Smooth muscle cell (in vitro differentiated cells): ENCODE results near the gene CNTN6. TPM values are rescaled to one million over a fixed set of nuclear protein-coding genes. Genes with fewer than 3 reads are reported as not detected.
"Not testable (repeated sequence)": the region's sequence is repeated elsewhere in the genome, so short reads cannot be mapped to it uniquely, and the experiment has no call there.

Experiments
- DNase-seq: peaks from one replicate; lab custom pipeline; 2025; ENCODE audit not compliant: unreplicated experiment; lab: John Stamatoyannopoulos, UW
- H2AFZ ChIP-seq: fragments of 200-600 bp; sonication (generic); 2 replicates; pipeline ENCODE4 v1.6.0; 2016; ENCODE audit warnings: antibody characterized with exemption, low read depth, mild to moderate bottlenecking
- H3F3A ChIP-seq: fragments of 200-600 bp; sonication (generic); 2 replicates; pipeline ENCODE4 v1.6.0; 2017; ENCODE audit warnings: antibody characterized with exemption, low read depth
- H3K27ac ChIP-seq: fragments of 200-600 bp; sonication (generic); 2 replicates; pipeline ENCODE4 v1.5.1; 2016; ENCODE audit warnings: low read depth, mild to moderate bottlenecking
- H3K27me3 ChIP-seq: fragments of 200-600 bp; sonication (generic); 2 replicates; pipeline ENCODE4 v1.6.1; 2016; ENCODE audit warnings: low read depth, mild to moderate bottlenecking
- H3K36me3 ChIP-seq: fragments of 200-600 bp; sonication (generic); 2 replicates; pipeline ENCODE4 v1.5.1; 2016; ENCODE audit warnings: low read depth
- H3K4me1 ChIP-seq: fragments of 200-600 bp; sonication (generic); 2 replicates; pipeline ENCODE4 v1.5.1; 2016; ENCODE audit warnings: low read depth
- H3K4me2 ChIP-seq: fragments of 200-600 bp; sonication (generic); 2 replicates; pipeline ENCODE4 v1.6.0; 2016; ENCODE audit warnings: mild to moderate bottlenecking
- H3K4me3 ChIP-seq: fragments of 200-600 bp; sonication (generic); 2 replicates; pipeline ENCODE4 v1.5.1; 2016; ENCODE audit warnings: mild to moderate bottlenecking
- H3K79me2 ChIP-seq: fragments of 200-600 bp; sonication (generic); 2 replicates; pipeline ENCODE4 v1.6.0; 2016; ENCODE audit warnings: low read depth, mild to moderate bottlenecking
- H3K9ac ChIP-seq: fragments of 200-600 bp; sonication (generic); 2 replicates; pipeline ENCODE4 v1.6.0; 2016; ENCODE audit warnings: low read depth
- H3K9me3 ChIP-seq: fragments of 200-600 bp; sonication (generic); replicated peaks from 2 replicates; pipeline ENCODE4 v1.5.1; 2016; ENCODE audit warnings: low read depth
- H4K20me1 ChIP-seq: fragments of 200-600 bp; sonication (generic); 2 replicates; pipeline ENCODE4 v1.6.0; 2016; ENCODE audit warnings: low read depth
- CTCF ChIP-seq: fragments of 200-600 bp; sonication (generic); IDR thresholded peaks from 2 replicates; pipeline ENCODE4 v1.5.1; 2017; ENCODE audit warnings: borderline replicate concordance, mild to moderate bottlenecking, antibody characterized with exemption; ENCODE audit not compliant: insufficient read depth, poor library complexity, severe bottlenecking
- WGBS: methylation state at CpG from one replicate; pipeline ENCODE4 v1.1.7; 2016; ENCODE audit warnings: low lambda C conversion rate; 5-methylcytosine and 5-hydroxymethylcytosine counted together
- polyA plus RNA-seq: library from polyadenylated mRNA; unstranded; fragments of >200 nt; fragmentation: Nextera tagmentation; extraction: Ambion mirVana; gene quantifications from 2 replicates; pipeline ENCODE4 v1.2.1, GENCODE V29; 2016
- total RNA-seq: library from RNA; depleted of rRNA; stranded (reverse); fragments of >200 nt; gene quantifications from 2 replicates; pipeline ENCODE4 v1.2.3, GENCODE V29; 2014

The CNTN6 gene
- total and polyA plus RNA-seq, 2 experiments from 2014 or later, result 8.1 to 11.1 TPM

GRCh38 chr3:1381647-1382036, 288.8 kb downstream of the CNTN6 start:
- Histone ChIP-seq H2AFZ (no peak overlapping the region), H3K79me2 (no peaks in the 10 kb centered on the region), H3K9me3 (no peaks in the 10 kb centered on the region), H3K4me3 (no peak overlapping the region), H3K27me3 (no peaks in the 10 kb centered on the region), H4K20me1 (no peaks in the 10 kb centered on the region), H3K4me2 (no peak overlapping the region), H3K27ac (no peak overlapping the region), H3K4me1 (no peaks in the 10 kb centered on the region), H3F3A (no peaks in the 10 kb centered on the region), H3K9ac (no peak overlapping the region), H3K36me3 (no peaks in the 10 kb centered on the region)
- no peak for DNase-seq
- TF ChIP-seq CTCF, result no peak
- 68% methylated on average over 5 of the region's 5 CpGs for WGBS

DNA sequence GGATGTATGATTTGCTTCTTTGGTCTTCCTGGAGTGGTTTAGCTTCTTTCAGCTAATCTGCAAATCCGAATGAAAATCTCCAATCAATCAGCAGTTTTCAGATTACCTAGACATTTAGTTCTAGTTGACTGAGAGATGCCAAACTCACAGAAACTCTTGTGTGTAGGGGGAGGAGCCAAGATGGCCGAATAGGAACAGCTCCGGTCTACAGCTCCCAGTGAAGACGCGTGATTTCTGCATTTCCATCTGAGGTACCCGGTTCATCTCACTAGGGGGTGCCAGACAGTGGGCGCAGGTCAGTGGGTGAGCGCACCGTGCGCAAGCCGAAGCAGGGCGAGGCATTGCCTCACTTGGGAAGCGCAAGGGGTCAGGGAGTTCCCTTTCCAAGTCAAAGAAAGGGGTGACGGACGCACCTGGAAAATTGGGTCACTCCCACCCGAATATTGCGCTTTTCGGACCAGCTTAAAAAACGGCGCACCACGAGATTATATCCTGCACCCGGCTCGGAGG, 294.6 kb downstream of the CNTN6 start:
- H2AFZ ChIP-seq, H3K27ac ChIP-seq, H3F3A ChIP-seq, H3K36me3 ChIP-seq, H4K20me1 ChIP-seq, H3K4me1 ChIP-seq, DNase-seq, H3K9me3 ChIP-seq, H3K4me2 ChIP-seq, H3K4me3 ChIP-seq, H3K79me2 ChIP-seq, H3K9ac ChIP-seq, H3K27me3 ChIP-seq: not testable (repeated sequence)
- WGBS, result 94% methylated on average over 23 of the region's 23 CpGs

DNA sequence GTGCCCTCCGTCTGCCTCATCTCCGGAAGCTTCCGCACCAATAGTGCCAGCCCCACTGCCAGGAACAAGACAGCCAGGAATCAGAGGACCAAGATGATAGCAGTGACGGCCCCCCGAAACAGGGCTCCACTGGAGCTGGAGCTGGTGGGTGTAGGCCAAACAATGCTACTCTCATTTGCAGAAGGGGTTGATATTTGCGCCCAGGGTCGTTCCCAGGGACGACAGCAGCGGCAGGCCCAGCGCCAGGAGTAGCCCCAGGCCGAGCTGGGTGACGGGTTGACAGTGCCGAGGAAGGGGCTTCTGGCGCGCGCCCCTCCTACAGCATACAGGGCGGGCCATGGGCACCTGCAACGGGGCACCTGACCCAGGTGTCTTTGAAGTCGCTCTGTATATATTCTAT, 301.4 kb downstream of the CNTN6 start:
- no peak overlapping the region for H3K4me2 ChIP-seq
- no peaks in the 10 kb centered on the region for H4K20me1 ChIP-seq
- no peaks in the 10 kb centered on the region for H3K27me3 ChIP-seq
- H3K4me1 ChIP-seq, result no peaks in the 10 kb centered on the region
- no peak overlapping the region for H3K4me3 ChIP-seq
- H3K9ac ChIP-seq, result no peak overlapping the region
- no peak overlapping the region for H3K27ac ChIP-seq
- no peaks in the 10 kb centered on the region for H3K9me3 ChIP-seq
- no peaks in the 10 kb centered on the region for H3K79me2 ChIP-seq
- no peak for TF ChIP-seq CTCF
- no peak overlapping the region for H2AFZ ChIP-seq
- 97% methylated on average over 19 of the region's 19 CpGs for WGBS
- DNase-seq, result no peak
- no peaks in the 10 kb centered on the region for H3K36me3 ChIP-seq
- H3F3A ChIP-seq, result no peaks in the 10 kb centered on the region

- DNase-seq, result no peak
- no peaks in the 10 kb centered on the region for H3K79me2 ChIP-seq
- H3K27ac ChIP-seq, result no peak overlapping the region
- no peak for TF ChIP-seq CTCF
- 71% methylated on average over 3 of the region's 3 CpGs for WGBS
- H3K4me1 ChIP-seq, result peaks cover 13% of the 10 kb centered on the region
- no peaks in the 10 kb centered on the region for H4K20me1 ChIP-seq
- no peaks in the 10 kb centered on the region for H3K9me3 ChIP-seq
- H3K4me3 ChIP-seq, result no peak overlapping the region
- no peak overlapping the region for H3K4me2 ChIP-seq
- H2AFZ ChIP-seq, result no peak overlapping the region
- H3K36me3 ChIP-seq, result no peaks in the 10 kb centered on the region
- H3F3A ChIP-seq, result no peaks in the 10 kb centered on the region
- H3K9ac ChIP-seq, result no peak overlapping the region
- H3K27me3 ChIP-seq, result no peaks in the 10 kb centered on the region
Observed at GRCh38 chr3:1400571-1400970, 307.7 kb downstream of the CNTN6 start.
